ENCODE measurements around the gene SGMS1.

The SGMS1 gene

GRCh38 chr10:50439806-50440205 lies 183.9 kb downstream of the SGMS1 start:
- H3K27ac ChIP-seq, result no peak overlapping the region
- no peak for TF ChIP-seq CTCF (conservative IDR thresholded peaks at IDR 0.05)

- H3K27ac ChIP-seq, result no peak overlapping the region
- no peak for TF ChIP-seq CTCF (conservative IDR thresholded peaks at IDR 0.05)
These were observed 184.6 kb downstream of the SGMS1 start for GRCh38 chr10:50439187-50439586.

- no peak overlapping the region for H3K27ac ChIP-seq
- TF ChIP-seq CTCF (conservative IDR thresholded peaks at IDR 0.05), result no peak
These were observed 185.5 kb downstream of the SGMS1 start for GRCh38 chr10:50438049-50438936.

- no peak overlapping the region for H3K27ac ChIP-seq
- TF ChIP-seq CTCF (conservative IDR thresholded peaks at IDR 0.05), result no peak
These were observed 186.5 kb downstream of the SGMS1 start for GRCh38 chr10:50437248-50437647.

GRCh38 chr10:50436805-50437204 lies 187.0 kb downstream of the SGMS1 start:
- no peak overlapping the region for H3K27ac ChIP-seq
- no peak for TF ChIP-seq CTCF (conservative IDR thresholded peaks at IDR 0.05)

- H3K27ac ChIP-seq, result no peak overlapping the region
- no peak for TF ChIP-seq CTCF (conservative IDR thresholded peaks at IDR 0.05)
These were observed 191.3 kb downstream of the SGMS1 start for GRCh38 chr10:50432211-50433009.

- no peak for TF ChIP-seq CTCF (conservative IDR thresholded peaks at IDR 0.05)
- H3K27ac ChIP-seq, result no peak overlapping the region
These were observed 192.0 kb downstream of the SGMS1 start for GRCh38 chr10:50431791-50432190.
